ENCODE measurements around the gene PCYT1A. TPM values are rescaled to one million over a fixed set of nuclear protein-coding genes. Genes with fewer than 3 reads are reported as not detected.

Gene PCYT1A
- total RNA-seq: 85.4 and 97.8 TPM in 2 replicates

GRCh38 chr3:196287440-196288140, at the start of gene PCYT1A:
Gene PCYT1A (minus strand): TSS chr3:196287726. CDS start chr3:196270531, 17,195 bp downstream.

GRCh38 chr3:196317687-196318467, 30.4 kb upstream of the PCYT1A start, which contains the start of gene DYNLT2B:
Gene DYNLT2B (minus strand): TSS chr3:196318240. CDS start chr3:196318152, 88 bp downstream.

GRCh38 chr3:196216089-196216564, 71.4 kb downstream of the PCYT1A start, which contains the start of gene SLC51A:
Gene SLC51A (plus strand): TSS chr3:196216534. CDS start chr3:196216713, 179 bp downstream.

GRCh38 chr3:196210673-196211556, 76.6 kb downstream of the PCYT1A start, which contains the start of gene ZDHHC19:
Gene ZDHHC19 (minus strand): TSS chr3:196211400. CDS start chr3:196211315, 85 bp downstream.

Other genes with a start within 250 kb of the PCYT1A start
- 301 and 315 TPM in 2 replicates for gene TFRC, start 205.6 kb downstream of the PCYT1A start, total RNA-seq
- gene ZDHHC19, start 76.3 kb downstream of the PCYT1A start, total RNA-seq: not detected in 2 replicates
- gene SLC51A, start 71.2 kb downstream of the PCYT1A start, total RNA-seq: 0.25 TPM in 1 of 2 replicates, not detected in the other
- 7.9 and 8.9 TPM in 2 replicates for gene DYNLT2B, start 30.5 kb upstream of the PCYT1A start, total RNA-seq
- gene TM4SF19, start 50.7 kb upstream of the PCYT1A start, total RNA-seq: not detected in 2 replicates
- gene UBXN7, start 144.7 kb upstream of the PCYT1A start, total RNA-seq: 20.4 and 25.2 TPM in 2 replicates
- gene RNF168, start 216.0 kb upstream of the PCYT1A start, total RNA-seq: 19.0 and 24.1 TPM in 2 replicates
- gene SMCO1, start 227.6 kb upstream of the PCYT1A start, total RNA-seq: not detected in 2 replicates

Data from uterine smooth muscle cell (primary cell).